Measurements from ENCODE around the gene ADAP1.
A peak's percentile ranks its signal among the peaks of the same experiment; 100 is the strongest.

ADAP1 gene

DNA sequence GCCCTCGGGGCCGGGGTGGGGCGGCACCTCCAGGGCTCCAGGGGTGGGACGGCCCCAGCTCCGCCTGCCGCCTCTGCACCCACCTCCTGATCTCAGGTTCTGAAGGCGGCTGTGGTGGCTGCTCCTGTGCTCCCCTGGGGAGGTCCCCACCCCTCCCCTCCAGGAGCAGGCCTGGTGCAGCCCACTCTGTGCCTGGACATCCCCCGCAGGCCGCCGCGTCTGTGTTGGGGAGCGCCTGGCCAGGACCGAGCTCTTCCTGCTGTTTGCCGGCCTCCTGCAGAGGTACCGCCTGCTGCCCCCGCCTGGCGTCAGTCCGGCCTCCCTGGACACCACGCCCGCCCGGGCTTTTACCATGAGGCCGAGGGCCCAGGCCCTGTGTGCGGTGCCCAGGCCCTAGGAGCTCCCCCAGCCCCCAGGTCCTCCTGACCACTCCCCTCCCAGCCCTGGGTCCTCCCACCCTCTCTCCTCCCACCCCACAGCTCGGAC is 34.0 kb upstream of the ADAP1 start:
- no peak for DNase-seq

DNA sequence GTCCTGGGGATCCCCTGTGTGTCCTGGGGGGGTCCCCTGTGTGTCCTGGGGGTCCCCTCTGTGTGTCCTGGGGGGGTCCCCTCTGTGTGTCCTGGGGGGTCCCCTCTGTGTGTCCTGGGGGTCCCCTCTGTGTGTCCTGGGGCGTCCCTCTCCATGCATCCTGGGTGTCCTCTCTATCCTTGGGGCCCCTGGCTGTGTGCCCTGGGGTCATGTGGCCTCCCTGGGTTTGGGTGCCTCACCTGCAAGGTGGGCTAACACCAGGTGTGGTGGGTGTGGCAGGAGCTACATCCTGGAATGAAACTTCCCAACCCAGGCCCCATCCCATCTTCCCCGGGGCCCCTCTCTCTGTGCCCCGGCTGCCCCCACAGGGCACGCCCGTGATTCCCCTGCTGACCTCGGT is 33.4 kb upstream of the ADAP1 start:
- DNase-seq, result no peak

DNA sequence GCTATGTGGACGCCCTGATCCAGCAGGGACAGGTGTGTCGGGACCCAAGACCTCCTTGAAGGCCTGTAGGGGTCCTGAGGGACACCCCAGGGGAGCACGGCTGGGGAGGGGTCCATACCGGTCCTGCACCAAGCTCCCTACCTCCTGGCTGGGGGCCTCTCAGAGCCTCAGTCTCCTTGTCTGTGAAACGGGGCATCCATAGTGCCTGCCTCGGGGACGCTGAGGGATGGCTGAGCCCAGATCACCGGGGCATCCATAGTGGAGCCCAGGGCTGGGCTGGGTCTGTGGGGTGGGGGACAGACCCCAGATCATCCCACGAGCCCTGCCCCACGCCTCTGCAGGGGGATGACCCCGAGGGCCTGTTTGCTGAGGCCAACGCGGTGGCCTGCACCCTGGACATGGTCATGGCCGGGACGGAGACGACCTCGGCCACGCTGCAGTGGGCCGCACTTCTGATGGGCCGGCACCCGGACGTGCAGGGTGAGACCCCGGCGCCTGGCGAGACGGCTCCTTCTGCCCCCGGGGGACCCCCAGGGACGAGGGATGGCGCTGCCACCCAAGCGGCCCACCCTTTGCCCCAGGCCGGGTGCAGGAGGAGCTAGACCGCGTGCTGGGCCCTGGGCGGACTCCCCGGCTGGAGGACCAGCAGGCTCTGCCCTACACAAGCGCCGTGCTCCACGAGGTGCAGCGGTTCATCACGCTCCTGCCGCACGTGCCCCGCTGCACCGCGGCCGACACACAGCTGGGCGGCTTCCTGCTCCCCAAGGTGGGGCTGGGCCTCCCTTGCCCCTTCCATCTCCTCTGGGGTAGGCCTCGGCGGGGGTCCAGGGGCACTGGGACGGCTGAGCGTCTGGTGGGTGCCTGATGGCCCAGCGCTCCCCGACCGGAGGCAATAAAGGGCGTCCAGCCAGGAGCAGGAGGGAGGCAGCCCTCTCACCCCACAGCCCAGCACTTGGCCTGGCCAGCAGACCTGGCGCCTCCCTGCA is 32.6 kb upstream of the ADAP1 start:
- no peak for DNase-seq

DNA sequence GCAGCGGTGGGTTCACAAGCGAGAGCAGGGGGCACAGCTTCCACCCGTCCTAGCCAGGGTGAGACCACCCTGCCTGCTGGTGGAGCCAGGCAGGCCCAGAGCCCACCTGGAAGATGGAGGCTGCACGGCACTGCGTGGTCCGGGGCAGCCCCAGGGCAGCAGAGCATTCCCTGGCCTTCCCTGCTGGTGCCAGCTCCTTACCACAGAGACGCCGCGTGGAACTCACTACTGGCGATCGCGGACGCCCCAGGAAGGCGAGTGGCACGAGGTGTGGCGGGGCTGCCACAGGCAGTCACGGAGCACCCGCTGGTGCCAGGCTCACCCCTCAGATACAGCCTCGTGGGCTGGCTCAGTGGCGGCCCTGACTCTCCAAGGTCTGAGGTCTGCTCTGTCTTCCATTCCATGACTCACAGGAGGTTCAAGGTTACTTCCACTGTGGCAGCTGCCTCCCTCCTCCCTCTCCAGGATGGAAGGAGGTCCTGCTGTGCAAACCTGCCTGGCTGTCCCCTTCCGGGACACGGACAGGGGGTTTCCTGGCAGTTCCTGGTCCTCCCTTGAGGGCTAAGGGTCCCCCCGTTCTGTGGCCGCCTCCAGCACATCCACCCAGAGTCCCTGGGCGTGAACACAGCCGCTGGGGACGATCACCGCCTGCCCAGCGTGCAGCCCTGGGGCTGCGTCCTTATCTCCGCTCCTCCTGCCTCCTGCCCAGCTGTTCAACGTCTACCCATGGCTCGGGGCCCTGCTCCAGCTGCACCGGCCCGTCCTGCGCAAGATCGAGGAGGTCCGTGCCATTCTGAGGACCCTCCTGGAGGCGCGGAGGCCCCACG is 31.6 kb upstream of the ADAP1 start:
- DNase-seq, result no peak

DNA sequence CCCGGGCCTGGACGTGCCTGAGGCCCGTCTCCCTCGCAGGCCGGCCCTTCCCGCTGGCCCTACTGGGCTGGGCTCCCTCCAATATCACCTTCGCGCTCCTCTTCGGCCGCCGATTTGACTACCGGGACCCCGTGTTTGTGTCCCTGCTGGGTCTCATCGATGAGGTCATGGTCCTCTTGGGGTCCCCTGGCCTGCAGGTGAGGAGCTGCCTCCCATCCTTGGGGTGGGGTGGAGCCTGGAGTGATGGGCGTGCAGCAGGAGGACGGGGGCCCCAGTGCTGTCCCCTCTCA is 30.6 kb upstream of the ADAP1 start:
- no peak for DNase-seq

DNA sequence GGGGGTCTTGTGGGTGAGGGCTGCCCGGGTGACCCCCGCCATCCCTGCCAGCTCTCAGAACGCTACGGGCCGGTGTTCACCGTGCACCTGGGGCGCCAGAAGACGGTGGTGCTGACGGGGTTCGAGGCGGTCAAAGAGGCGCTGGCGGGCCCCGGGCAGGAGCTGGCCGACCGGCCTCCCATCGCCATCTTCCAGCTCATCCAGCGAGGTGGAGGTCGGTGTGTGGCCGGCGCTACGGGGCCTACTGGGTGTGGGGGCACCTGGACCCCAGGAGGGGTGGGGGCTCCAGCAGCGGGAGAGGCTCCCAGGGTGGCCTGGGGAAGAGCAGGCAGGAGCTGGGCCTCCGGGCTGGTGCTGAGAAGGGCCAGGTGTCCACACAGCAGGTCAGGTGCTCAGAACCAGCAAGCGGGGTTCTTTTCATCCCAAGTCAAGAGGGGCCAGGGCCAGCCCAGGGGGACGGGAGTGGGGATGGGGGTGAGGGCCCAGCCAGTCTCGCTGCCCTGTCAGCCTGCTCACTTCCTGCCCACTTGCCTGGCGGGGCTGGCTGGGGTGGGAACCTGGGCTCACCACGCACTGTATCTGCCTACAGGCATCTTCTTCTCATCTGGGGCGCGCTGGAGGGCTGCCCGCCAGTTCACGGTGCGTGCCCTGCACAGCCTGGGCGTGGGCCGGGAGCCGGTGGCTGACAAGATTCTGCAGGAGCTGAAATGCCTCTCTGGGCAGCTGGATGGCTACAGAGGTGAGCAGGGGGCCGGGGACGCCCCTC is 30.1 kb upstream of the ADAP1 start:
- DNase-seq, result no peak

DNA sequence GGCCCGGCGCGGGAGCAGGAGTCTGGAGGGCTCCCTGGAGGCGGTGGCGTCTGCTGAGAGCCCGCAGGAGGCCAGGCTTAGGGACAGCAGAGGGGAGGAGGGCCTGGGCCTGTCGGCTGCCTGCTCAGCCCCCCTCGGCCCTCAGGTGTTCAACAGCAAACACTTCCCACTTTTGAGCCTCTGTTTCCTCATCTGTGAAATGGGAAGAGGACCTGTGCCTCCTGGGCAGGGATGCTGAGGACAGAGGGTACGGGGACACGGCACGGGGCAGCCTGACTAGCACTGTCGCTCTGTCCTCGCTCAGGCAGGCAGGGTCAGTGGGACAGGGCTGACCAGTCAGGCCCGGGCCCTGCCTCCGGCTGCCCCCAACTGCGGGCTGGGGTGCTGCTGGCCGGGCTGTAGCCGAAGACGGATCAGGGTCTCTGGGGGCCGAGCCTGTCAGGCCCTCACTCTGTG is 29.2 kb upstream of the ADAP1 start:
- no peak for DNase-seq

DNA sequence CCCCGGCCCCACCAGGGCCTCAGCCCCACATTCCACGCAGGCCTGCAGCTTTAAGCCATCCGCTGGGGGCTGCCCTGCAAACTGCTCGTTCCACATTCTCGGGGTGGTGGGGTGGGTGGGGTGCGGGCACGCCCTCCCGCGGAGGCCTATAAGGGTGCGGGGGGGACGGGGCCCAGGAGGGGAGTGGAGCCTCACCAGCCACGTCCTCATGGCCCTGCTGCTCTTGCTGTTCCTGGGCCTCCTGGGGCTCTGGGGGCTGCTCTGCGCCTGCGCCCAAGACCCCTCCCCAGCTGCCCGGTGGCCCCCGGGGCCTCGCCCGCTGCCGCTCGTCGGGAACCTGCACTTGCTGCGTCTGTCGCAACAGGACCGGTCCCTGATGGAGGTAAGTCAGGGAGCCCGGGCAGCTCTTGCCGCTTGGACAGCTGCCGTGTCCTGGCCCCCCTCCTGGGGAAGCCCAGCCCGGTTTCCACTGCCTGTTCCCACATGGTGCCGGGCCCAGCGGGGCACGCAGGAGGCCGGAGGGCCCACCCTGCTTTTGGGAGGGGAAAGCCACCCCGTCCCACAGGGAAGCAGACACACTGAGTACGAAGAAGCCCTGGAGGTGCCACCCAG is 28.6 kb upstream of the ADAP1 start, which contains the start of gene CYP2W1:
CYP2W1 (plus strand) TSS at position 178 of the 612 bp plus-strand sequence; CDS start at position 209, 31 bp downstream.
- DNase-seq, result no peak

GRCh38 chr7:982511-983003 is 28.1 kb upstream of the ADAP1 start:
- DNase-seq, result no peak

DNA sequence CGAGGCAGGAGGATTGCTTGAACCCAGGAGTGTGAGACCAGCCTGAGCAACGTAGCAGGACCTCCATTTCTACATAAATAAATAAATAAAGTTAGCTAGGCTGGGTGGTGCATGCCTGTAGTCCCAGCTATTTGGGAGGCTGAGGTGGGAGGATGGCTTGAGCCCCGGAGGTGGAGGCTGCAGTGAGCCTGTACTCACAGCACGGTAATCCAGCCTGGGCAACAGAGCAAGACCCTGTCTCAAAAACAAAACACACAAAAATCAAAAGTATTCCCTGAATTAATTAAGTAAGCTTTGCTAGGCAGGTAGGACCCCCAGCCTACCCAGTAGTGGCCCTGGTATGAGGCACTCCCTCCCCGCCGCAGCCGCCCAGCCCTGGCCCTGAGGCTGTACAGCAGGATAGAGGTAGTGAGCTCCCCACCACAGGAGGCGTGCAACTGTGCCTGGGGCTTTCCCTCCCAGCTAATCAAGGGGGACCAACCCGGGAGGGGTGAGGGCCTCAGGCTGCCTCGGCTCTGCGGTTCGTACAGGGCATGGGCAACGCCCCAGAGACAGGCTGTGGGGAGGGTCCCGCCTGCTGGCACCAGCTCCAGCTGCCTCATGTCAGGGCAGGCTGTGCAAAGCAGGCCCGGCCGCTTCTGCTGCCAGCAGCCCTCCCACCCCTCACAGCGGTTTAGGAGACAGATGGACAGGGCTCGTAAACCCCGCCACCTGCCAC is 27.5 kb upstream of the ADAP1 start:
- DNase-seq, result no peak

- peak; percentile 33 for DNase-seq
Observed at GRCh38 chr7:979886-980571, 25.5 kb upstream of the ADAP1 start.

DNA sequence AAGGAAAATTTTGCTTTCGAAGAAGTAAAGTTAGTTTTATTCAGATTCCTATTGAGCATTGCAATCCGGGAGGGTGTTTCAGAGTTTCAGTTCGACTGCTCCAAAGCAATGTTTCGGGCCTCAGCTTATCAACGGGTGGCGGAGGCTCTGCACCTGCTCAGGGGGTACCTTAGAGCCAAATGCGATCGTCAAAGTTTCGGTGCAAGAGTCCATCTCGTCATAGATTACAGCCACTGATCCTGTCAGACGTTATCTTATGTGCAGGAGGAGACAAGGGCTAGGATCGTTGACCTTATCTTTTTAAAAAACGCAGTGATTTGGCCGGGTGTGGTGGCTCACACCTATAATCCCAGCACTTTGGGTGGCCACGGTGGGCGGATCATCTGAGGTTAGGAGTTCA is 24.7 kb upstream of the ADAP1 start:
- DNase-seq, result no peak

DNA sequence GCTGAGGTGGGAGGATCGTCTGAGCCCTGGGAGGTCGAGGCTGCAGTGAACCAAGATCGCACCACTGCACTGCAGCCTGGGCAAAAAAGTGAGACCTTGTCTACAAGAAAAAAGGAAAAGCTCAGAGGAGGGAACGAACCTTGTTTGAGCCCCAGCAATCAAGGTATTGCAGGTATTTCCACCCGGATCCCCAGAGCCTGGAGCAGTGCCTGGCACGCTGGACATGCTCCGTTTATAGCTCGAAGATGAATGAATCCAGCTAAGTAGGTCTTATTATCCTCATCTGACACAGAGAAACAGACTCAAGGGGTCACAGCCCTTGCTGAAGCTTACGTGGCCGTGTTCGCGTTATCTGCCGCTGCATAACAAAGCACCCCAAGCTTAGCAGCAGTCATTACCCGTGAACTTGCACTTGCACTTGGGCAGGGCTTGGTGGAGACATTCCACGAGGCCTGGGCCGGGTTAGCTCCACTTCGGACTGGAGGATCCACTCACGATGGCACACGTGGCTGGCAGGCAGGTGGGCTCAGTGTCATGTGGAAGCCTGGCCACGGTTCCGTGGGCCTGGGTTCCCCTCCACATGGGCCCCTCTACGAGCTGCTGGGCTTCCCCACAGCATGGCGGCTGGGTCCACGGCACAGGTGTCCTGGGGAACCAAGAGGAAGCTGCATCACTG is 24.1 kb upstream of the ADAP1 start:
- no peak for DNase-seq

DNA sequence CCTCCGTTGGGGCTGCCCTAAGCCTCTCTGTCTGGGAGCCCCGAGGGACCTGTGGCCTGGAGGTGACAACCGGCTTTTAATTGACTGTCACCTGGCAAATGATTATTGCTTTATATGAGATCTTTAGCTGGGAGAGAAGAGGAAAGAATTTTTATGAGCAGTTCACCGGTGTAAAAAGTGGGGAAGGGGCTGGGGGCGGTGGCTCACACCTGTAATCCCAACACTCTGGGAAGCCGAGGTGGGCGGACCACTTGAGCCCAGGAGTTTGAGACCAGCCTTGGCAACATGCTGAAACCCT is 23.5 kb upstream of the ADAP1 start:
- no peak for DNase-seq

DNA sequence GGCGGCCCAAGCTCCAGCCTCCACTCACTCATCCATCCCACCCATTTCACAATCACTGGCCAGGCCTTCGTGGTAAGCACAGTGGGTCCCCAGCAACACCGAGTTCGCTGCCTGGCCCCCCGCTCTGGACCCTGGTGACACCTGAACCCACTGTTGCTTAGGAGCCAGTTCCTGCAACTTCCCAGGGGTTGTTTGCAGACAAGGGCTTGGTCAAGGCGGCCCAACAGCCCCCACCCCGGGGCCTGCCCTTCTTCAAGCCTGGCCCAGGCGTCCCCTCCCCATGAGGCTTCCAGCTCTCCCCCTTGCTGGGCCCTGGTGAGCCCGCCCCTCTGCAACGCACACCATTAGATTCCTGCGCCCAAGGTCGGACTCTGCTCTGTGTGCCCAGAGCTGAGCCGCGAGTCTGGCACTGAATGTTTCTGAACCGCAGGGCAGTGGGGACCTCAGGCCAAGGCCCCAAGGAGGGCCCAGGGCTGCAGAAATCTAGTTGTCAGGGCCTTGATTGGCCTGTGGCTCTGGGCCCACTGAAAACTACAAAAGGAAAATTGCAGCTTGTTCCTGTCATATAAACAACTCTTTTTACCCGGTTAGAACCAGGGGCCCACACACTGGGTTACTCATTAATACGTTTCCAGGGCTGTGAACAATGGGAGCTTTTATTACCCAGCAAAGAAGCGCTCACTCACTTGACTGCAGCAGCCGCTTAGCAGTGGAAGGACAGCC is 23.0 kb upstream of the ADAP1 start:
- DNase-seq, result peak; percentile 37

DNA sequence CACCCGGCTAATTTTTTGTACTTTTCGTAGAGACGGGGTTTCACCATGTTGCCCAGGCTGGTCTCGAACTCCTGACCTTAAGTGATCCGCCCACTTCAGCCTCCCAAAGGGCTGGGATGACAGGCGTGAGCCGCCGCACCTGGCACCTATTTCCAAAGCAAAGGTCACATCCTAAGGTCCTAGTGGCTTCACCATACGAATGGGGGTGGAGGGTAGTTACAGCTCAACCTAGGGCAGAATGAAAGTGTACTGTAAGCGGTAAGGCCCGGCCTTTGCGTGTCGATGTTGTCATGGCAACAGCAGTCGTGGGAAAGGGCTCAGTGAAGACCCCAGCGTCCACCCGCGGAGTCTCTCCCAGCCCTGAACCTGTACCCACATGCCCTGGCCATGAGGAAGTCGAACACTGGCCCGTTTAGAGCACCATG is 22.4 kb upstream of the ADAP1 start:
- no peak for DNase-seq

DNA sequence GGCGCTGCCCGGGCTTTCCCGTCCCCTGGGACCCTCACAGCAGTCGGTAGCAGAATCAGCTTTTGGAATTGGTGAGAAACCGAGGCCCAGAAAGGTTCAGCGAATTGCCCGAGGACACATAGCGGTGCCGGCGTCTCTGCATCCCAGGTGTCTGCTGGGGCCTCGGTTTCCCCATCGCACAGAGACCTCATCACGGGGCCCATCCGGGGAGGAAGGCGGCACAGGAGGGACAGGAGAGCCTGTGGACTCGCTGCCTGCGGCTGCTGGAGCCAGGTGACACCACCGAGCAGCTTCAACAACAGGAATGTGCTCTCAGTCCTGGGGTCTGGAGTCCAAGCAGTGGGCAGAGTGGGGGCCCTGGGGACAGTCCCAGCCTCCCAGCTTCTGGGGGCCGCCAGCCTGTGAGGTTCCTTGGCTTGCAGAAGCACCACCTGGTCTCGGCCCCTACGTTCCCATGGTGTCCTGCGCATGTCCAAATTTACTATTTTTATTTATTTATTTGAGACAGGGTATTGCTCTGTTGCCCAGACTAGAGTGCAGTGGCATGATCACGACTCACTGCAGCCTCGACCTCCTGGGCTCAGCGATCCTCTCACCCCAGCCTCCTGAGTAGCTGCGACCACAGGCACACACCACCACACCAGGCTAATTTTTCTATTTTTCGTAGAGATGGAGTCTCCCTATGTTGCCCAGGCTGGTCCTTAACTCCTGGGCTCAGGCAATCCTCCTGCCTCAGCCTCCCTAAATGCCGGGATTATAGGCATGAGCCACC is 21.4 kb upstream of the ADAP1 start:
- no peak for DNase-seq

DNA sequence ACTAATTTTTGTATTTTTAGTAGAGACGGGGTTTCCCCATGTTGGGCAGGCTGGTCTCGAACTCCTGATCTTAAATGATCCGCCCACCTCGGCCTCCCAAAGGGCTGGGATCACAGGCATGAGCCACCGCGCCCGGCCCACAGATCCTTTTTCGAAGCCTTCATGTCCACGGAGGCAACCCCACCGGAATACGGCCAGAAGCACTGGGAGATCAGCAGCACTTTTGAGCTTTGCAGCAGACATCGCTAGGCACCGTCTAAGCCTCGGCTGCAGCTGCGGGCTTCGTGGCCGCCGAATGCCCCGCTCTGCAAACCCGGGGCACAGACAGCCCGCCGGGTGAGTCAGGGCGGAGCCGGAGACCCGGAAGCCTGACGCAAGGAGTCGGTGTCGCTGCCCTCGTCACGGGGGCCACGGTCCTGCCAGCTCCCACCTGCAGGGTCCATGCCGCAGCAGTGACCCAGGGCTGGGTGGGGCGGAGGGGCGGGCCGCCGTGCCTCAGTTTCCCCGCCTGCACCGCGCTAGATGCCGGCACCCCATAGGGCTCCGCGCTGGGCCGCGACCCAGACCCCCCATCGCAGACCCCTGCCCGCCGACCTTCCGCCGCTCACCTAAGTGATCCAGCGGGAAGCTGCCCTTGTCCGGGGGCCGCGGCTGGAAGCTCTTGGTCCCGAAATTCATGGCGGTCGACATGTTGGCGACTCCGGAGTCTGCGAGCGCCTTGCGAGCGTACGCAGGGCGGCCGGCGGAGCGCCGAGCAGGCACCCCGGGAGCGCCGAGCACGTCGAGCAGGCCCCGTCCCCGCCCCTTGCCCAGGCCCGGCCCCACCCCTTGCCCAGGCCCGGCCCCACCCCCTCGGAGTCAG is 20.6 kb upstream of the ADAP1 start, which contains the start of gene COX19:
COX19 (minus strand) TSS at position 730 of the 862 bp plus-strand sequence; CDS start at position 690, 40 bp downstream.
- DNase-seq, result peak; percentile 70

All from MV-4-11 (cell line).